ENCODE measurements around the gene TRIM51. TPM values are rescaled to one million over a fixed set of nuclear protein-coding genes. Genes with fewer than 3 reads are reported as not detected.
"Not testable (repeated sequence)": the region's sequence is repeated elsewhere in the genome, so short reads cannot be mapped to it uniquely, and the experiment has no call there.

Gene TRIM51
- total RNA-seq, 1 experiment from 2014 or later: not detected

DNA sequence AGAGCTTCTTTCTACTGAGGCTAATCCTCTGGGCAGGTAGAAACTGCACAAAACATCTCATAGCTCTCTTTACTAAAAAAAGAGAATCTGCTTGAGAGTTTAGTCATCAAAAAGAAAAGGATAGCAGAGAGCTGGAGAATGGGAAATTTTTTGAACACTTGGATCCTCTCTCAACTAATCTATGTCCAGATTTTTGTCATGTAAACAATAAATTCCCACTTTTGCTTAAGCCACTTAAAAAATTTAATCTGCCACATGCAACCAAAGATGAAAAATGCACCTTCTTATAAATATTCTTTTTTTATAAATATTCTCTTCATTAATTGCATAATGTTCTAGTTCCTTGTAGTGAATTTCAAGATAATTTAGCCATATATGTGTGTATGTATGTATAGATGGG, 34.1 kb upstream of the TRIM51 start:
- Histone ChIP-seq H3K36me3 (ENCODE audit: low read depth, low read length) (no peaks in the 10 kb centered on the region), H3K27ac (ENCODE audit: low read length) (no peak overlapping the region), H3K4me1 (ENCODE audit: insufficient read depth, low read length) (no peaks in the 10 kb centered on the region), H3K9ac (ENCODE audit: low read length) (no peak overlapping the region), H4K20me1 (ENCODE audit: low read length) (no peaks in the 10 kb centered on the region), H2AFZ (ENCODE audit: low read length) (no peak overlapping the region), H3K79me2 (ENCODE audit: low read length) (no peaks in the 10 kb centered on the region), H3K4me3 (ENCODE audit: low read length) (no peak overlapping the region), H3K9me2 (replicated peaks; ENCODE audit: low read length) (no peaks in the 10 kb centered on the region; the same call in 1 of the 2 replicates), H3K9me3 (ENCODE audit: low read length) (0 out of 2 replicates have a peak, but pooled peaks cover 3% of the 10 kb centered on the region), H3K4me2 (ENCODE audit: low read length) (no peak overlapping the region), H3F3A (ENCODE audit: low read length, unreplicated experiment) (no peaks in the 10 kb centered on the region), H3K27me3 (ENCODE audit: low read length) (no peaks in the 10 kb centered on the region)
- BruUV-seq (replicated peaks): no TSS peak
- TF ChIP-seq, protein P1, sequence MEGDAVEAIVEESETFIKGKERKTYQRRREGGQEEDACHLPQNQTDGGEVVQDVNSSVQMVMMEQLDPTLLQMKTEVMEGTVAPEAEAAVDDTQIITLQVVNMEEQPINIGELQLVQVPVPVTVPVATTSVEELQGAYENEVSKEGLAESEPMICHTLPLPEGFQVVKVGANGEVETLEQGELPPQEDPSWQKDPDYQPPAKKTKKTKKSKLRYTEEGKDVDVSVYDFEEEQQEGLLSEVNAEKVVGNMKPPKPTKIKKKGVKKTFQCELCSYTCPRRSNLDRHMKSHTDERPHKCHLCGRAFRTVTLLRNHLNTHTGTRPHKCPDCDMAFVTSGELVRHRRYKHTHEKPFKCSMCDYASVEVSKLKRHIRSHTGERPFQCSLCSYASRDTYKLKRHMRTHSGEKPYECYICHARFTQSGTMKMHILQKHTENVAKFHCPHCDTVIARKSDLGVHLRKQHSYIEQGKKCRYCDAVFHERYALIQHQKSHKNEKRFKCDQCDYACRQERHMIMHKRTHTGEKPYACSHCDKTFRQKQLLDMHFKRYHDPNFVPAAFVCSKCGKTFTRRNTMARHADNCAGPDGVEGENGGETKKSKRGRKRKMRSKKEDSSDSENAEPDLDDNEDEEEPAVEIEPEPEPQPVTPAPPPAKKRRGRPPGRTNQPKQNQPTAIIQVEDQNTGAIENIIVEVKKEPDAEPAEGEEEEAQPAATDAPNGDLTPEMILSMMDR (conservative IDR thresholded peaks at IDR 0.05; ENCODE audit: low read depth, low read length): no peak
- TF ChIP-seq EZH2 (IDR thresholded peaks at IDR 0.05; ENCODE audit: low read length, unreplicated experiment) (no peak), EZH2phosphoT487 (IDR thresholded peaks at IDR 0.05; ENCODE audit: borderline replicate concordance, low read length) (no peak)
- ChIA-PET CTCF (no interaction called here), POLR2A (ENCODE audit: unreplicated experiment) (no interaction called here)
- DNase-seq (no peak), ATAC-seq (no peak)
- intact Hi-C loops (cut with micrococcal nuclease): no loop called here

DNA sequence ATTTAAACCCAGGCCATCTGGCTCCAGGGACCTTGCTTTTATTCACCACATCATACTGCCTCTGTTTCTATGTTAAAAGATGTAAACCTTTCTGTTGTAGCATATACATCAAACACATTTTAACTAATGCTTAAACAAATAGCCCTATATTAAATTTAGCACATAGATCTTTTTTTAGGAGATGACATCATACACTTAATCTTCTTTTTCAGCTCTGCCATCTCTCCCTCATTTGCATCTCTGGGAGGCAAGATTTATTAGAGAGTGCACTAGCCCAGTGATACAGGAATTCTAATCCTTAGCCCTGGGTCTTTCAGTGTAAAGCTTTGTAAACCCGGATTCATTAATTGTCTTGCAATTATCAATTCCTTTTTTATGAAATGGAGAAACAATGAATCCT, 31.0 kb upstream of the TRIM51 start:
- H3K79me2 ChIP-seq (ENCODE audit: low read length): no peaks in the 10 kb centered on the region
- no peak overlapping the region for H3K9ac ChIP-seq (ENCODE audit: low read length)
- BruUV-seq (replicated peaks): no TSS peak
- no peak overlapping the region for H3K27ac ChIP-seq (ENCODE audit: low read length)
- no peak overlapping the region for H2AFZ ChIP-seq (ENCODE audit: low read length)
- no peak overlapping the region for H3K4me2 ChIP-seq (ENCODE audit: low read length)
- H4K20me1 ChIP-seq (ENCODE audit: low read length): no peaks in the 10 kb centered on the region
- CTCF ChIA-PET: no interaction called here
- H3K4me1 ChIP-seq (ENCODE audit: insufficient read depth, low read length): no peaks in the 10 kb centered on the region
- no peak for ATAC-seq
- intact Hi-C loops (cut with micrococcal nuclease): no loop called here
- H3F3A ChIP-seq (ENCODE audit: low read length, unreplicated experiment): no peaks in the 10 kb centered on the region
- no peaks in the 10 kb centered on the region for H3K36me3 ChIP-seq (ENCODE audit: low read depth, low read length)
- H3K4me3 ChIP-seq (ENCODE audit: low read length): no peak overlapping the region
- POLR2A ChIA-PET (ENCODE audit: unreplicated experiment): no interaction called here
- TF ChIP-seq, protein P1 (conservative IDR thresholded peaks at IDR 0.05; ENCODE audit: low read depth, low read length): no peak
- no peak for DNase-seq
- 0 out of 2 replicates have a peak, but pooled peaks cover 3% of the 10 kb centered on the region for H3K9me3 ChIP-seq (ENCODE audit: low read length)
- H3K9me2 ChIP-seq (replicated peaks; ENCODE audit: low read length): no peaks in the 10 kb centered on the region
- 0 out of 2 replicates have a peak, but pooled peaks cover 3% of the 10 kb centered on the region for H3K27me3 ChIP-seq (ENCODE audit: low read length)

DNA sequence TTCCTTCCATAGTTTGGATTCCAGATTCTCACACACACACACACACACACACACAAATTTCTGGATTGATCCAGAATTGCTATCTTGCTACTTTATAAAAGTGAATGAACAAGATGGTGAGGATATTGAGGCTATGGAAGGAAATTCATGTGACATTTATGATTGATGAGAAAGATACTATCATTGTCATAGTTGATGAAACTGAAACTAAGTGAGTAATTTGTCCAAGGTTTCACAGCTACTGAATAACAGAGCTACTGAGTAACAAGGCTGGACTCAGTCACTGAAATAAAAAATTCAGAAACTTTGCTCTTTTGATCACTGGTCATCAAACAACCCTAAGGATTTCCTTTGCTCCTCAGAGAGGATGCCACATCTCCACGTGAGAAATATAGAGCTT, 28.4 kb upstream of the TRIM51 start:
- ChIA-PET POLR2A (ENCODE audit: unreplicated experiment) (no interaction called here), CTCF (no interaction called here)
- BruUV-seq (replicated peaks): no TSS peak
- Histone ChIP-seq H3K4me1 (ENCODE audit: insufficient read depth, low read length) (no peaks in the 10 kb centered on the region), H3K4me2 (ENCODE audit: low read length) (no peak overlapping the region), H4K20me1 (ENCODE audit: low read length) (no peaks in the 10 kb centered on the region), H3K9ac (ENCODE audit: low read length) (no peak overlapping the region), H2AFZ (ENCODE audit: low read length) (no peak overlapping the region), H3K79me2 (ENCODE audit: low read length) (no peaks in the 10 kb centered on the region), H3K27ac (ENCODE audit: low read length) (no peak overlapping the region), H3K9me2 (replicated peaks; ENCODE audit: low read length) (no peaks in the 10 kb centered on the region), H3K4me3 (ENCODE audit: low read length) (no peak overlapping the region), H3K27me3 (ENCODE audit: low read length) (0 out of 2 replicates have a peak, but pooled peaks cover 5% of the 10 kb centered on the region), H3F3A (ENCODE audit: low read length, unreplicated experiment) (no peaks in the 10 kb centered on the region), H3K9me3 (ENCODE audit: low read length) (0 out of 2 replicates have a peak, but pooled peaks cover 3% of the 10 kb centered on the region), H3K36me3 (ENCODE audit: low read depth, low read length) (no peaks in the 10 kb centered on the region)
- intact Hi-C loops (cut with micrococcal nuclease): no loop called here
- TF ChIP-seq, protein P1 (conservative IDR thresholded peaks at IDR 0.05; ENCODE audit: low read depth, low read length): no peak
- no peak for TF ChIP-seq EZH2phosphoT487 (IDR thresholded peaks at IDR 0.05; ENCODE audit: borderline replicate concordance, low read length)
- no peak for TF ChIP-seq EZH2 (IDR thresholded peaks at IDR 0.05; ENCODE audit: low read length, unreplicated experiment)
- ATAC-seq (no peak), DNase-seq (no peak)

DNA sequence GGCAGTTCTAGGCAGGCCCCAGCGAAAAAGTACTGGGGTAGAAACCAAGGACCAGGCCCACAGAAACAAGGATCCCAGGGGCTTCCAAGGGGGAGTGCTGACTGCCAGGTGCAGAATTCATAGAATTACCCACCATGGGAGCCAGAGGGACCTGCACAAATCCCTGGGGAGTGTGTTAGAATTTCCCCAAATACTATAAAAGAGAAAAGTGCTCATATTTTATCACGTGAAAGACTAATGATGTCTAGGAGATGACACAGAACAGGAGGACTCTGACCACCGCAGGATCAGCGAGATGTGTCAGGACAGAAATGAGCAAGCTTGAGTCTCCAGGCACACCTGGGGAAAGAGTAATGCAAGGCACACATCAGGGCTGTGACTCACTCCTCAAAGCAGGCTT, 15.7 kb upstream of the TRIM51 start:
- DNase-seq; intact Hi-C loops (cut with micrococcal nuclease); BruUV-seq (replicated peaks); H3F3A ChIP-seq (ENCODE audit: low read length, unreplicated experiment); H3K79me2 ChIP-seq (ENCODE audit: low read length); POLR2A ChIA-PET (ENCODE audit: unreplicated experiment); H3K4me2 ChIP-seq (ENCODE audit: low read length); H3K9me3 ChIP-seq (ENCODE audit: low read length); H3K27me3 ChIP-seq (ENCODE audit: low read length); H2AFZ ChIP-seq (ENCODE audit: low read length); H4K20me1 ChIP-seq (ENCODE audit: low read length); H3K9ac ChIP-seq (ENCODE audit: low read length); H3K4me1 ChIP-seq (ENCODE audit: insufficient read depth, low read length); ATAC-seq; H3K27ac ChIP-seq (ENCODE audit: low read length); H3K36me3 ChIP-seq (ENCODE audit: low read depth, low read length); CTCF ChIA-PET; H3K4me3 ChIP-seq (ENCODE audit: low read length); H3K9me2 ChIP-seq (replicated peaks; ENCODE audit: low read length): not testable (repeated sequence)

DNA sequence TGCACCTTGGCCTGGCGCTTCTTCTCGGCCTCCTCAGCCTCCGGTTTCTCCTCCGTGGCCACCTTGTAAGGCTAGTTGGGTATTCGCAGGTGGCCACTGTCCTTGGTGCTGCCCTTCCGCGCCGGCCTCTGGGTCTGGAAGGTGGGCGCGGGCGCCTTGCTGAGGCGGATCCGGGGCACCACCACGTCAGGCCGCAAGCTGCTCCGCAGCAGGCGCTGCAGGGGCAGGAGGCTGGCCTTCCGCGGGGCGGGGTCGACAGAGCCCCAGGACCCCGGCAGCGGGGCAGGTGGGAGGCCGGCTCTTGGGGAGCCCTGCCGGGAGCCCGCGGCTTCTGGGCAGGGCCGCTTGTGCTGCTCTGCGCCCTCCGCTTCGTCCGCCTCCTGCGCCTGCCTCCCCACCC, 10.4 kb upstream of the TRIM51 start:
- H3K9me3 ChIP-seq (ENCODE audit: low read length); BruUV-seq (replicated peaks); H3K9ac ChIP-seq (ENCODE audit: low read length); POLR2A ChIA-PET (ENCODE audit: unreplicated experiment); H3K79me2 ChIP-seq (ENCODE audit: low read length); H3F3A ChIP-seq (ENCODE audit: low read length, unreplicated experiment); DNase-seq; CTCF ChIA-PET; H3K4me2 ChIP-seq (ENCODE audit: low read length); H4K20me1 ChIP-seq (ENCODE audit: low read length); intact Hi-C loops (cut with micrococcal nuclease); H3K27me3 ChIP-seq (ENCODE audit: low read length); ATAC-seq; H2AFZ ChIP-seq (ENCODE audit: low read length); H3K27ac ChIP-seq (ENCODE audit: low read length); H3K4me1 ChIP-seq (ENCODE audit: insufficient read depth, low read length); H3K36me3 ChIP-seq (ENCODE audit: low read depth, low read length); H3K4me3 ChIP-seq (ENCODE audit: low read length); H3K9me2 ChIP-seq (replicated peaks; ENCODE audit: low read length): not testable (repeated sequence)
